ENCODE measurements around the gene FAM209B. TPM values are rescaled to one million over a fixed set of nuclear protein-coding genes. Genes with fewer than 3 reads are reported as not detected.
"Not testable (repeated sequence)": the region's sequence is repeated elsewhere in the genome, so short reads cannot be mapped to it uniquely, and the experiment has no call there.

FAM209B gene
- total RNA-seq, 4 donors from 2014 or later = 1.9 TPM; not detected in 3

GRCh38 chr20:56520180-56520579 is 12.9 kb upstream of the FAM209B start:
- no peak overlapping the region for H3K27ac ChIP-seq
- TF ChIP-seq CTCF (IDR thresholded peaks at IDR 0.05) (no peak), POLR2AphosphoS5 (IDR thresholded peaks at IDR 0.05) (no peak), POLR2A (IDR thresholded peaks at IDR 0.05) (no peak), EP300 (IDR thresholded peaks at IDR 0.05; ENCODE audit: low read depth) (no peak)
- no peaks in the 10 kb centered on the region for H3K27me3 ChIP-seq
- H3K36me3 ChIP-seq = peaks cover 0 to 48% (median 18%) of the 10 kb centered on the region in 4 donors
- no peak overlapping the region for H3K4me3 ChIP-seq
- 99 to 100% methylated on average over 1 to 10 of the region's 10 CpGs for WGBS, 2 donors (ENCODE audit: low coverage in 1 of 2)
- in situ Hi-C loops (cut with MboI; ENCODE audit: low pct_ligation_motif_present in 1 of 4, low pct_unique_long_range_greater_than_20kb in 1 of 4, low sequenced_read_pairs in 3 of 4) = no loop called here
- H3K9me3 ChIP-seq = peaks cover 13 to 18% of the 10 kb centered on the region in 2 donors
- DNase-seq = no peak
- intact Hi-C loops (cut with DNase I; ENCODE audit: low total_unique reads) = no loop called here
- peaks cover 0 to 10% (median 0%) of the 10 kb centered on the region in 4 donors for H3K4me1 ChIP-seq

GRCh38 chr20:56520746-56521354 is 12.2 kb upstream of the FAM209B start:
- H3K27me3 ChIP-seq; DNase-seq; H3K4me1 ChIP-seq; intact Hi-C loops (cut with DNase I; ENCODE audit: low total_unique reads); in situ Hi-C loops (cut with MboI; ENCODE audit: low pct_ligation_motif_present in 1 of 4, low pct_unique_long_range_greater_than_20kb in 1 of 4, low sequenced_read_pairs in 3 of 4); H3K27ac ChIP-seq; H3K4me3 ChIP-seq: not testable (repeated sequence)
- Histone ChIP-seq H3K9me3 (peaks cover 13 to 18% of the 10 kb centered on the region in 2 donors), H3K36me3 (peaks cover 0 to 48% (median 18%) of the 10 kb centered on the region in 4 donors)
- WGBS, 2 donors (ENCODE audit: low coverage in 1 of 2) = 96 to 98% methylated on average over 6 to 13 of the region's 13 CpGs

- no peak overlapping the region for H3K27ac ChIP-seq
- H3K36me3 ChIP-seq = peaks cover 0 to 40% (median 16%) of the 10 kb centered on the region in 4 donors
- H3K27me3 ChIP-seq = no peaks in the 10 kb centered on the region
- H3K4me3 ChIP-seq = no peak overlapping the region
- H3K4me1 ChIP-seq = no peaks in the 10 kb centered on the region
- TF ChIP-seq CTCF (IDR thresholded peaks at IDR 0.05) (no peak), POLR2A (IDR thresholded peaks at IDR 0.05) (no peak), EP300 (IDR thresholded peaks at IDR 0.05; ENCODE audit: low read depth) (no peak)
- intact Hi-C loops (cut with DNase I; ENCODE audit: low total_unique reads) = no loop called here
- in situ Hi-C loops (cut with MboI; ENCODE audit: low pct_ligation_motif_present in 1 of 4, low pct_unique_long_range_greater_than_20kb in 1 of 4, low sequenced_read_pairs in 3 of 4) = no loop called here
- H3K9me3 ChIP-seq = peaks cover 13 to 18% of the 10 kb centered on the region in 2 donors
- WGBS, 2 donors (ENCODE audit: low coverage in 1 of 2) = 90% methylated on average over 6 of the region's 6 CpGs; no CpG with 5 or more reads in 1 of the 2 donors
- no peak for DNase-seq
Observed at GRCh38 chr20:56522311-56522710, 10.7 kb upstream of the FAM209B start.

- intact Hi-C loops (cut with DNase I; ENCODE audit: low total_unique reads); in situ Hi-C loops (cut with MboI; ENCODE audit: low pct_ligation_motif_present in 1 of 4, low pct_unique_long_range_greater_than_20kb in 1 of 4, low sequenced_read_pairs in 3 of 4); H3K4me1 ChIP-seq; DNase-seq; H3K27ac ChIP-seq; H3K4me3 ChIP-seq; H3K27me3 ChIP-seq: not testable (repeated sequence)
- peaks cover 0 to 19% (median 7%) of the 10 kb centered on the region in 4 donors for H3K36me3 ChIP-seq
- WGBS, 2 donors (ENCODE audit: low coverage in 1 of 2) = 86% methylated on average over 7 of the region's 7 CpGs; no CpG with 5 or more reads in 1 of the 2 donors
- peaks cover 12 to 18% of the 10 kb centered on the region in 2 donors for H3K9me3 ChIP-seq
Observed at GRCh38 chr20:56524444-56524843, 8.6 kb upstream of the FAM209B start, which contains the start of gene FAM209A. FAM209A (plus strand) TSS chr20:56524744; CDS start chr20:56524809, 65 bp downstream.

- DNase-seq = no peak
- H3K4me3 ChIP-seq = no peak overlapping the region
- H3K27ac ChIP-seq = no peak overlapping the region
- H3K4me1 ChIP-seq = no peaks in the 10 kb centered on the region
- no peaks in the 10 kb centered on the region for H3K27me3 ChIP-seq
- H3K9me3 ChIP-seq = no peaks in the 10 kb centered on the region
- no peaks in the 10 kb centered on the region for H3K36me3 ChIP-seq
- intact Hi-C loops (cut with DNase I; ENCODE audit: low total_unique reads) (no loop called here), in situ Hi-C loops (cut with MboI; ENCODE audit: low pct_ligation_motif_present in 1 of 4, low pct_unique_long_range_greater_than_20kb in 1 of 4, low sequenced_read_pairs in 3 of 4) (no loop called here)
- 96% methylated on average over 7 of the region's 7 CpGs; no CpG with 5 or more reads in 1 of the 2 donors for WGBS, 2 donors (ENCODE audit: low coverage in 1 of 2)
- TF ChIP-seq POLR2A (IDR thresholded peaks at IDR 0.05) (no peak), POLR2AphosphoS5 (IDR thresholded peaks at IDR 0.05) (no peak), CTCF (IDR thresholded peaks at IDR 0.05) (no peak), EP300 (IDR thresholded peaks at IDR 0.05; ENCODE audit: low read depth) (no peak)
Observed at GRCh38 chr20:56527521-56527920, 5.5 kb upstream of the FAM209B start.

All from transverse colon (tissue), 4 donors.